Loucy (cell line): ENCODE measurements around the gene MMP24.

Experiments used
- CTCF ChIP-seq: fragments of 200-600 bp; sonication (generic); conservative IDR thresholded peaks from 2 replicates; pipeline ENCODE4 v1.5.1; 2014; ENCODE audit warnings: mild to moderate bottlenecking, antibody characterized with exemption, low read length
- EZH2phosphoT487 ChIP-seq: fragments of 200-600 bp; IDR thresholded peaks from 2 replicates; pipeline ENCODE4 v1.6.1; 2018; ENCODE audit warnings: antibody characterized with exemption, mild to moderate bottlenecking, moderate library complexity, borderline replicate concordance

GRCh38 chr20:35260426-35260825 lies 33.9 kb downstream of the MMP24 start:
- TF ChIP-seq CTCF = no peak
- no peak for TF ChIP-seq EZH2phosphoT487
